ENCODE results near the gene RFESD. TPM values are rescaled to one million over a fixed set of nuclear protein-coding genes. Genes with fewer than 3 reads are reported as not detected.

Gene RFESD
- total RNA-seq, 4 donors from 2014 or later = 0.63 to 3.7 (median 2.5) TPM

DNA sequence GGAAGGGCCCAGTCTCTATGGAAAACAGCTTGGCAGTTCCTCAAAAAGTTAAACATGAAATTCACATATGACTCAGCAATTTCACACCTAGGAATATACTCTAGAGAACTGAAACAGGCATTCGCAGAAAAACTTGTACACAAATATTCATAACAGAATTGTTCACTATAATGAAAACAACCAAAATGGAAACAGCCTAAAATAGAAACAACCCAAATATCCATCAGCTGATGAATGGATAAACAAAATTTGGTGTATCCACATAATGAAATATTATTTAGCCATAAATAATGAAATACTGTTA is 31.5 kb upstream of the RFESD start:
- no peak overlapping the region for H3K4me3 ChIP-seq (replicated peaks in 1 of 3)
- intact Hi-C loops (cut with DNase I) = no loop called here
- no peak for TF ChIP-seq POLR2A (IDR thresholded peaks at IDR 0.05)
- TF ChIP-seq, protein P1, sequence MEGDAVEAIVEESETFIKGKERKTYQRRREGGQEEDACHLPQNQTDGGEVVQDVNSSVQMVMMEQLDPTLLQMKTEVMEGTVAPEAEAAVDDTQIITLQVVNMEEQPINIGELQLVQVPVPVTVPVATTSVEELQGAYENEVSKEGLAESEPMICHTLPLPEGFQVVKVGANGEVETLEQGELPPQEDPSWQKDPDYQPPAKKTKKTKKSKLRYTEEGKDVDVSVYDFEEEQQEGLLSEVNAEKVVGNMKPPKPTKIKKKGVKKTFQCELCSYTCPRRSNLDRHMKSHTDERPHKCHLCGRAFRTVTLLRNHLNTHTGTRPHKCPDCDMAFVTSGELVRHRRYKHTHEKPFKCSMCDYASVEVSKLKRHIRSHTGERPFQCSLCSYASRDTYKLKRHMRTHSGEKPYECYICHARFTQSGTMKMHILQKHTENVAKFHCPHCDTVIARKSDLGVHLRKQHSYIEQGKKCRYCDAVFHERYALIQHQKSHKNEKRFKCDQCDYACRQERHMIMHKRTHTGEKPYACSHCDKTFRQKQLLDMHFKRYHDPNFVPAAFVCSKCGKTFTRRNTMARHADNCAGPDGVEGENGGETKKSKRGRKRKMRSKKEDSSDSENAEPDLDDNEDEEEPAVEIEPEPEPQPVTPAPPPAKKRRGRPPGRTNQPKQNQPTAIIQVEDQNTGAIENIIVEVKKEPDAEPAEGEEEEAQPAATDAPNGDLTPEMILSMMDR (IDR thresholded peaks at IDR 0.05) = no peak
- WGBS, 2 donors = 90 to 91% methylated on average over 1 of the region's 1 CpG
- H3K27ac ChIP-seq = no peak overlapping the region
- no peaks in the 10 kb centered on the region for H3K9me3 ChIP-seq
- H3K27me3 ChIP-seq = no peaks in the 10 kb centered on the region
- peaks cover 8 to 9% of the 10 kb centered on the region in 2 donors for H3K4me1 ChIP-seq
- H3K36me3 ChIP-seq = no peaks in the 10 kb centered on the region
- no peak for DNase-seq

DNA sequence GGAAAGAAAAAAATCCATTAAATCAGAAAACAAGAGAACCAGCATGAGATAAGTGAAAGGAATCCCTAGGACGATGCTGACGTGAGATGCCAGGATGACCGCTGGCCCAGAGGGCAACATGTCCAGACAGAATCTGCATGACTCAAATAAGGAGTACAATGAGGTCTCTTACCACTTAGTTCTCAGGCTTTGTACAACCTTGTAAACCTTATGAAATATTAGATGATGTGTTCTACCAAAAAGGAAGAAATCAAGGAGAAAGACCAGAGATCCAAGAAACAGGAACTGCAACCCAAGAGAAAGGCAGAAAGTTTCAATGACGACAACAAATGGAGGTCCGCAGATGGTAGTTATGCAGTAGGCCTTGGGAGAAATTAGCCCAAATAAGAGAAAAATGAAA is 29.5 kb upstream of the RFESD start:
- H3K27me3 ChIP-seq = no peaks in the 10 kb centered on the region
- no peak for TF ChIP-seq POLR2A (IDR thresholded peaks at IDR 0.05)
- TF ChIP-seq, protein P1 (IDR thresholded peaks at IDR 0.05) = no peak
- H3K36me3 ChIP-seq = no peaks in the 10 kb centered on the region
- 94 to 95% methylated on average over 5 of the region's 5 CpGs for WGBS, 2 donors
- no peak for DNase-seq
- H3K27ac ChIP-seq = no peak overlapping the region
- intact Hi-C loops (cut with DNase I) = no loop called here
- peaks cover 9 to 20% of the 10 kb centered on the region in 2 donors for H3K4me1 ChIP-seq
- no peak overlapping the region for H3K4me3 ChIP-seq (replicated peaks in 1 of 3)
- no peaks in the 10 kb centered on the region for H3K9me3 ChIP-seq

DNA sequence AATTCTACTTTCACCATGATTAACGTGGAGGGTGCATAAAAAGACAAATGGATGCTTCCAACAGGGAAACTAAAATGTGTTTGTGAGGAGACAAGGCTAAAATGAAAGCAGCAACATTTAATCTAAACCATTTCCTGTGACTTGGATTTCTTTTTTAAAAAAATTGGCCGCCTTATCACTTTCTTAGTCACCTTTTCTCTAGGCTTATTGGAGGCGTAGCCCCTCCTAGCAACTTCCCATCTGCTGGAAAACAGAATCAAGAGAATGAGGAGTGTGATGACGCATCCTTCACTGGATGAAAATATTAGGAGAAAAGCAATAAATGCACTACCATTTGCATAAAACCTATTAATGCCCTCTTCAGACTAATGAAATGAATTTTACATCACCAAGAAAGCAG is 27.5 kb upstream of the RFESD start:
- no peak overlapping the region for H3K27ac ChIP-seq
- no peaks in the 10 kb centered on the region for H3K36me3 ChIP-seq
- 92 to 97% methylated on average over 4 of the region's 4 CpGs for WGBS, 2 donors
- no peak for TF ChIP-seq POLR2A (IDR thresholded peaks at IDR 0.05)
- TF ChIP-seq, protein P1 (IDR thresholded peaks at IDR 0.05) = no peak
- intact Hi-C loops (cut with DNase I) = no loop called here
- no peak overlapping the region for H3K4me3 ChIP-seq (replicated peaks in 1 of 3)
- DNase-seq = no peak
- no peaks in the 10 kb centered on the region for H3K9me3 ChIP-seq
- H3K27me3 ChIP-seq = no peaks in the 10 kb centered on the region
- H3K4me1 ChIP-seq = peaks cover 9 to 20% of the 10 kb centered on the region in 2 donors

DNA sequence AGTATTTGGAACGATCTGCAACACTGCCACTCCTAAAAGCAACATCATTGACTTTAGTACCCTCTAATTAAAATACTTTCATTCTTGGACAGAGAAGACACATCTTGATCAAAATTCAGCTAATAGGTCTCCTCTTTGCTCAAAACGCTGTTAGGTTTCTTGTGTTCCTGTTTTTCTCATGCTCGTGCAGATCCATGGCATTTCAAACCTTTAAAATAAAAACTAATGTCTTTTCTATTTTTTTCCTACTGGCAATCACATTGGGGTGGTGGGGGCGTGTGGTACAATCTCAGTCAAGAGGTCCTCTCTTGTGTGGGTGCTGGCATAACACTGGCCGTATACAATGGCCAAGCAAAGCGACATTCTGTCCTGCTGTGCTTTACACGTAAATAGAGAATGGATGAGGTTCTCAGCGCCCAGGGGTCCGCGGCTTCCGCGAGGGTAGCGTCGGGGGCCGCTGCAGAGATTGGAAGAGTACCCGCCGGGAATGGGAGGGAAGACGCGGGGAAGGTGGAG is 27.0 kb upstream of the RFESD start:
- TF ChIP-seq, protein P1 (IDR thresholded peaks at IDR 0.05) = no peak
- TF ChIP-seq POLR2A (IDR thresholded peaks at IDR 0.05) = no peak
- 13 to 17% methylated on average over 19 of the region's 19 CpGs for WGBS, 2 donors
- peaks cover 9 to 20% of the 10 kb centered on the region in 2 donors for H3K4me1 ChIP-seq
- H3K36me3 ChIP-seq = no peaks in the 10 kb centered on the region
- H3K4me3 ChIP-seq (replicated peaks in 1 of 3) = peak overlapping the region in 2 of 3 donors; percentile 1 to 41
- no peak overlapping the region for H3K27ac ChIP-seq
- H3K9me3 ChIP-seq = no peaks in the 10 kb centered on the region
- DNase-seq = no peak
- H3K27me3 ChIP-seq = no peaks in the 10 kb centered on the region
- intact Hi-C loops (cut with DNase I) = no loop called here

DNA sequence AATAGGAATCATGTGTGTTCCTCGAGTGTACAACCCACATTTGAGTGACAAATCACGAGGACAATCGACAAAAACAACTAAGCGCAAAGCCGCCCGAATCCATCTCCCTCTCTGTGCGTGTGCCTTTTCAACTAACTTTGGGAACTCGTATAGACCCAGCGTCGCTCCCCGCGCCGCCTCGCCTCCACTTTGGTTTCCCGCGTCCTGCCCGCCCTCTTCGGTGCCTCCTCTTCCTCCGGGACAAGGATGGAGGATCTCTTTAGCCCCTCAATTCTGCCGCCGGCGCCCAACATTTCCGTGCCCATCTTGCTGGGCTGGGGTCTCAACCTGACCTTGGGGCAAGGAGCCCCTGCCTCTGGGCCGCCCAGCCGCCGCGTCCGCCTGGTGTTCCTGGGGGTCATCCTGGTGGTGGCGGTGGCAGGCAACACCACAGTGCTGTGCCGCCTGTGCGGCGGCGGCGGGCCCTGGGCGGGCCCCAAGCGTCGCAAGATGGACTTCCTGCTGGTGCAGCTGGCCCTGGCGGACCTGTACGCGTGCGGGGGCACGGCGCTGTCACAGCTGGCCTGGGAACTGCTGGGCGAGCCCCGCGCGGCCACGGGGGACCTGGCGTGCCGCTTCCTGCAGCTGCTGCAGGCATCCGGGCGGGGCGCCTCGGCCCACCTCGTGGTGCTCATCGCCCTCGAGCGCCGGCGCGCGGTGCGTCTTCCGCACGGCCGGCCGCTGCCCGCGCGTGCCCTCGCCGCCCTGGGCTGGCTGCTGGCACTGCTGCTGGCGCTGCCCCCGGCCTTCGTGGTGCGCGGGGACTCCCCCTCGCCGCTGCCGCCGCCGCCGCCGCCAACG is 26.3 kb upstream of the RFESD start, which contains the start of gene GPR150:
Gene GPR150, plus strand, starts transcription at position 58 of the 840 bp plus-strand sequence. Its CDS starts 189 bp downstream, at position 247.
- peak; percentile 28 to 45 for DNase-seq

More for the DNA sequence above, 26.3 kb upstream of the RFESD start, which contains the start of gene GPR150:
- 2 to 3% methylated on average over 15 to 26 of the region's 85 CpGs for WGBS, 2 donors
- Histone ChIP-seq H3K4me3 (replicated peaks in 1 of 3) (peak within 1 kb of the TSS in 2 of 3 donors; percentile 1 to 41), H3K27me3 (no peaks in the 10 kb centered on the region), H3K9me3 (no peaks in the 10 kb centered on the region), H3K27ac (no peak within 1 kb of the TSS), H3K36me3 (no peaks in the 10 kb centered on the region), H3K4me1 (peaks cover 9 to 20% of the 10 kb centered on the region in 2 donors)
- intact Hi-C loops (cut with DNase I) = no loop called here
- TF ChIP-seq, protein P1 (IDR thresholded peaks at IDR 0.05) = no peak
- no peak for TF ChIP-seq POLR2A (IDR thresholded peaks at IDR 0.05)
